KG1 (cell line): ENCODE results near the gene CDCA5.
A peak's percentile ranks its signal among the peaks of the same experiment; 100 is the strongest.

Experiments used
- DNase-seq: peaks from one replicate; lab custom pipeline; 2025; lab: John Stamatoyannopoulos, UW

Gene CDCA5

DNA sequence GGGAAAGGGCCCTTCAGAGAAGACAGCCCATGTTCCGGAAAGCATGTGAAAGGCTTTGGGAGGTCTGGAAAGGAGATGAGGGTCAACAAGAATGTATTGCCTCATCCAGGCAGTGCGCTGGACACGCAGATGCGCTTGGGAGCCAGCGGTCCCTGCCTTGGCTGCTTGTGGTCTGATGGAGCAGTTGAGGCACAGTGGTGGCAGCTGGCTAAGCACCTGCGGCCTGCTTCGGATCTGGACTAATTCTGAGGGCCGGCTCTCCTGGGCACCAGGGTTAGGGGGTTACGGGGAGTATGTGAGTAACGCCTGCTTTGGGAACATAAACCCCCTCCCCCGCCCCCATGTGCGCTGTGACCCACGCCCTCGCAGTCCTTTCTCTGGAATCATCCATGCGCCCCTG, 23.2 kb upstream of the CDCA5 start:
- DNase-seq: no peak

DNA sequence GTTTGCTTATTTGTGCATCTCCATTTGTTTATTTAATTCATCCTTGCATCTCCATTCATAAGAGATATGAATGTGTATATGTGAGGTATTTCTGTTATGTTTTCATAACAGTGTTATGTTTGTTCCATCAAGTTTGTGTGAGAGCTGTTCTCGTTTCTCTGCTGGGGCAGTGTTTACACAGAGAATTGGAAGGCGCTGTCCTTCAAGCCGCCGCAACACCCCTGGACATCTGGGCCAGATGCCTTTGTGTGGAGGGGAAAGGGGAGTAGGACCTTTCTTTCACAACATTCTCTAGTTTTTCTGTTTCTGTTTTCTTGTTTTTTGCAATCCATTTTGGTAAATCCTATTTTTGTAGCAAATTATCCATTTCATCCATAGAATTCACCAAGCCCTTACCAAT, 20.8 kb upstream of the CDCA5 start:
- DNase-seq: no peak

- DNase-seq: no peak
These were observed 19.6 kb upstream of the CDCA5 start for GRCh38 chr11:65103476-65103875.

DNA sequence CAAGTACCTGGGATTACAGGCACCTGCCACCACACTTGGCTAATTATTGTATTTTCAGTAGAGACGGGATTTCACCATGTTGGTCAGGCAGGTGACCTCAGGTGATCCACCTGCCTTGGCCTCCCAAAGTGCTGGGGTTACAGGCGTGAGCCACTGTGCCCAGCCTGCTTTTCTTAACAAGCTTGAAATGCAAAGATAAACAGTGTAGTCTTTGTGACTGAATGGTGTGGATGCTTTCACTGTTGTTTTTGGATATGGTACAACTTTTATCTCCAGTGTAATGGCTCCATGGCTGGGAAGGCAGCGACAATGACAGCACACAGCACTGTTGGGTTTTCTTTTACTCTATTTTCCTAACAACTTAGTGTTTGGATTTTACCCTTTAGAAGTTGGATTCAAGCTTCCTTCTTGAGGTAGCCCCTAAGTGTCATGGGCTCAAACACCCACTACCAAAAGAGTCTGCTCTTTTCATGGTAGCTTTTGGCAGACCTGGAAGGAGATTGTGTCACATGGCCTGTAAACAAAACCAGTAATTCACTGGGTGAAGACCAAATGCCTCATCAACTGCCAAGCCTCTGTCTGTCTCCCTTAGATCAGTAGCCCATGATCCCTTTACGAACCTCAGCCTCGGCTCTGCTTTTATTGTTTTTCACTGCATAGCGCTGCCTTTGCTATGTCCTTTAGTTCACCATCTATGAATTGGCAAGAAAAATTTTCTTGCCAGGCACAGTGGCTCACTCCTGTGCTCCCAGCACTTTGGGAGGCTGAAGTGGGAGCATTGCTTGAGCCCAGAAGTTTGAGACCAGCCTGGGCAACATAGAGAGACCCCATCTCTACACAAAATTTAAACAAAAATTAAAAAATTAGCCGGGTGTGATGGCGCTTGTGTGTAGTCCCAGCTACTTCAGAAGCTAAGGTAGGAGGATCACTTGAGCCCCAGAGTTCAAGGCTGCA, 18.6 kb upstream of the CDCA5 start:
- DNase-seq: no peak

DNA sequence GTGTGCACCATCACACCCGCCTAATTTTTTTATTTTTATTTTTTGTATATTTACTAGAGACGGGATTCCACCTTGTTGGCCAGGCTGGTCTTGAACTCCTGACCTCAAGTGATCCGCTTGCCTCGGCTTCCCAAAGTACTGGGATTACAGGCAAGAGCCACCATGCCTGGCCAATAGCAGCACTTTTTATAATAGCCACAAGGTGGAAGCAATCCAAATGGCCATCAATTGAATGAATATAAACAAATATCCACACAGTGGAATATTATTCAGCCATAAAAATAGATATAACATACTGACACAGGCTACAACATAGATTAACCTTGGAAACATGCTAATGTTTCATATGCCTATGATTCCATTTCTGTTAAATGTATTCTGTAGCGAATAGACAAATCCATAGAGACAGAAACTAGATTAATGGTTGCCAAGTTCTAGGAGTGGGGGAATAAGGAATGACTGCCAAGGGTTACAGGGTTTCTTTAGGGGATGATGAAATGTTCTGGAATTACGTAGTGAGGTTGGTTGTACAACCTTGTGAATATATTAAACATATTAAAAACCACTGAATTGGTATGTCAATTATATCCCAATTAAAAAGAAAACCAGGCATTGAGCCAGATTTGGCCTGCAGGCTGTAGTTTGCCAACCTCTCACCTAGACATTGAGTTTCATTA, 17.0 kb upstream of the CDCA5 start:
- DNase-seq: no peak

DNA sequence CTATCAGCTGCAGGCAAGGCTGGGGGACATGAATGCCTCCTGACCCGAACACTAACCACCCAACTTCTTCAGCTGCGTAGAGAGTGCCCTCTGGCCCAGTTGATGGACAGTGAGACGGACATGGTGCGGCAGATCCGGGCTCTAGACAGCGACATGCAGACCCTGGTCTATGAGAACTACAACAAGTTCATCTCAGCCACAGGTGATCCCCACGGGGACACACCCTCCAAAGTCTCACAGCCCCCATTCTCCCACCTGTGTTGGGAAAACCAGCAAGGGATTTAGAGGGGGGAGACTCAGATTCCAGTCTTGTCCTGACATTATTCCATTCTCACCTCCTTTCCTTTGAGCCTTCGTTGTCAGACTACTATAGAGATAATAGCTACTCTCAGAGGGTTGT, 13.1 kb upstream of the CDCA5 start:
- no peak for DNase-seq

DNA sequence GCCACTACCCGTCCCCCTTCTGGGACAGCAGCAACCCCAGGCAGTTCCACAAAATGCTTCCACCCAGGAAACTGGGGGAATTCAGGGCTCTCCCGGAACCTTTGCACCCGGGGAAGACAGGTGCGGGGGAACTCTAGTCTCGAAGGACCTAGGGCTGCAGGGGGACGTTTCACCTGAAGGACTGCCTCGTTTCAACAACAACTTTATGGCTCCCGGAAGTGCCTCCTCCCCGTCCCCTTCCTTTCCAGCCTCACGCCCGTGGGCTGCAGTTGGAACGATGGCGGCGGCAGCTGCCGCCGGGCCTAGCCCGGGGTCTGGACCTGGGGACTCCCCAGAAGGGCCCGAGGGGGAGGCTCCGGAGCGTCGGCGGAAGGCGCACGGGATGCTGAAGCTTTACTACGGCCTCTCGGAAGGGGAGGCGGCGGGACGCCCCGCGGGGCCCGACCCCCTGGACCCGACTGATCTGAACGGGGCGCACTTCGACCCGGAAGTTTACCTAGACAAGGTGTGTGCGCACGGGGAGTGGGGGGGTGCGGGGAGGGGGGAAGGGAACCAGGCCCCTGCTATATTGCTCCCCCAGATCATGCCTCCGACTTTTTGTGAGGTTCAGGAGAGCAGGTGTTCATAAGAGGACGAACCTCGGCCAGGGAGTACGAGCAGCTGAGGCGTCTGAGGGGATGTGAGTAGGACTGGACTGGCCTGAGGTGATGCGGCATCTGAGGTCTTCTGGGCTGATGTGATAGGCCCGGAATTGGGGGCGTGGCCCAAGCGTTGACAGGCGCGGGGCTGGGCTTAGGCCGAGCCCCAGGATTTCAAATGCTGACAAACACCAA, 12.3 kb upstream of the CDCA5 start, which contains the start of gene VPS51:
TSS of gene VPS51 (plus strand) at position 241 of the 833 bp plus-strand sequence. CDS start at position 278, 37 bp downstream.
- DNase-seq: peak; percentile 88

DNA sequence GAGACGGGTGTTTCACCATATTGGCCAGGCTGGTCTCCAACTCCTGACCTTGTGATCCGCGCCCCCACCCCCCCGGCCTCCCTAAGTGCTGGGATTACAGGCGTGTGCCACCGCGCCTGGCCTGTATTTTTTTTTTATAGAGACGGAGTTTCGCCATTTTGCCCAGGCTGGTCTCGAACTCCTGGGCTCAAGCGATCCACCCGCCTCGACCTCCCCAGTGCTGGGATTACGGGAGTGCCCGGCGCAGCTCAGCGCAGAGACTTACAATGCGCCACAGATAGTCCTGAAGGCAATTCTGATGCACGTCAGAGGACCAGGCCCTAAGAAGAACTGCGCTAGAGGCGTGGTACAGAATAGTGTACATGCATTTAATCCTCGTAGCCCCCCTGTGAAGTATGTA, 11.6 kb upstream of the CDCA5 start:
- DNase-seq: no peak

GRCh38 chr11:65090628-65091027, 6.8 kb upstream of the CDCA5 start:
- no peak for DNase-seq

DNA sequence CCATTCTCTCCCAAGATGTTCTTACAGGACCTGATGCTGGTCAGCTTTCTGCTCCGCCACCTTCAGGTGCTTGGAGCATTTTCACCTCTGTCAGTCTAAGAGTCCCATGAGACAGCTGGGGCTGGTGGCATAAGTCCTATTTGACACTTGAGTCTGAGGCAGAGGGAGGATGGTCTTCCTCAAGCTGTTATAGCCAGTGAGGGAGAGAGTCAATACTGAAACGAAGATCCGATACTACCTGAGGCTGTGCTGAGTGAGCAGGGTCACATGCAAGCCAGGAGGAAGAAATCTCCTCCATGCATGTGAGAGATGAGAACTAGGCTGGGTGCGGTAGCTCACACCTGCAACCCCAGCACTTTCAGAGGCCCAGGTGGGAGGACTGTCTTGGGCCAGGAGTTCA, 5.8 kb upstream of the CDCA5 start:
- DNase-seq: no peak

GRCh38 chr11:65087827-65088226, 4.0 kb upstream of the CDCA5 start:
- DNase-seq: no peak

DNA sequence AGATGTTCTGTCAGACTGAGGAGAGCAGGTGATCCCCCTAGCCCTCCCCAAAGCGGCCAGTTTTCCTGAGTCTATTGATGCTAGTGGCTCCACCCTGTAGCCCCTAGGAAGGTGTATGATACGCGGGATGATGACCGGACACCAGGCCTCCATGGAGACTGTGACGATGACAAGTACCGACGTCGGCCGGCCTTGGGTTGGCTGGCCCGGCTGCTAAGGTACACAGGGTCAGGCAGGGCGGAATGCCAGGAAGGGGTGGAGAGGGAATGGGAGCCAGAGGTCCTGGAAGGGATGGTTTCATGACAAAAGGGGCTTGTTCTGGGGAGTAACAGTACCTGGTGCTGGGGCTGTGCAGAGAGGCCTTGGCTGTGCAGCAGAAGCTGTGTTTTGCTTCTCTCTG, 3.4 kb upstream of the CDCA5 start:
- DNase-seq: no peak

GRCh38 chr11:65086809-65087208, 3.0 kb upstream of the CDCA5 start:
- DNase-seq: no peak

GRCh38 chr11:65085446-65085845, 1.6 kb upstream of the CDCA5 start:
- no peak for DNase-seq

- no peak for DNase-seq
These were observed 947 bp upstream of the CDCA5 start for GRCh38 chr11:65084598-65085375.

GRCh38 chr11:65083134-65083833, 556 bp downstream of the CDCA5 start:
- DNase-seq: no peak

GRCh38 chr11:65078786-65079342, 5.0 kb downstream of the CDCA5 start:
- DNase-seq: no peak

DNA sequence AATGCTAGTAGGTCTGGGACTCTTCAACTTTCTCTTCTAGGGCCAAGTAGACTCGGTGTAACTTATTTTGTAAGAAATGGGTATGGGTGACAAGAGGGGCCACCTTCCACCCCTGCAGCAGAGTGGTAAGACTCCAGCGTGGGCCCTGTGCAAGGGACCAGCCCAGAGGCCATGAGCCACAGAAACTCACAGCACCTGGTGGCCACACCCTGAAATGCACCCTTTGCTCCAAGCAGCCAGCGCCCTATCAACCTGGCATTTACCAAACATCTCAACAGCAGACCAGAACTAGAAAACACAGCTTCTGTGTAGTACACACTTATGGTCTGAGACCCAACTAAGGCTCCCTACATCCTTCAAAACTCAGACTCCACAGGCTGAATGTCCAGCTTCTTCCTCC, 5.7 kb downstream of the CDCA5 start:
- DNase-seq: peak; percentile 34

GRCh38 chr11:65077451-65077850, 6.4 kb downstream of the CDCA5 start:
- no peak for DNase-seq

GRCh38 chr11:65072631-65072966, 11.2 kb downstream of the CDCA5 start:
- DNase-seq: no peak
